ENCODE data around the gene SPRYD3. TPM values are rescaled to one million over a fixed set of nuclear protein-coding genes. Genes with fewer than 3 reads are reported as not detected.
A peak's percentile ranks its signal among the peaks of the same experiment; 100 is the strongest.

SPRYD3 gene
- total RNA-seq, 1 donor from 2014 or later = 20.6 TPM

DNA sequence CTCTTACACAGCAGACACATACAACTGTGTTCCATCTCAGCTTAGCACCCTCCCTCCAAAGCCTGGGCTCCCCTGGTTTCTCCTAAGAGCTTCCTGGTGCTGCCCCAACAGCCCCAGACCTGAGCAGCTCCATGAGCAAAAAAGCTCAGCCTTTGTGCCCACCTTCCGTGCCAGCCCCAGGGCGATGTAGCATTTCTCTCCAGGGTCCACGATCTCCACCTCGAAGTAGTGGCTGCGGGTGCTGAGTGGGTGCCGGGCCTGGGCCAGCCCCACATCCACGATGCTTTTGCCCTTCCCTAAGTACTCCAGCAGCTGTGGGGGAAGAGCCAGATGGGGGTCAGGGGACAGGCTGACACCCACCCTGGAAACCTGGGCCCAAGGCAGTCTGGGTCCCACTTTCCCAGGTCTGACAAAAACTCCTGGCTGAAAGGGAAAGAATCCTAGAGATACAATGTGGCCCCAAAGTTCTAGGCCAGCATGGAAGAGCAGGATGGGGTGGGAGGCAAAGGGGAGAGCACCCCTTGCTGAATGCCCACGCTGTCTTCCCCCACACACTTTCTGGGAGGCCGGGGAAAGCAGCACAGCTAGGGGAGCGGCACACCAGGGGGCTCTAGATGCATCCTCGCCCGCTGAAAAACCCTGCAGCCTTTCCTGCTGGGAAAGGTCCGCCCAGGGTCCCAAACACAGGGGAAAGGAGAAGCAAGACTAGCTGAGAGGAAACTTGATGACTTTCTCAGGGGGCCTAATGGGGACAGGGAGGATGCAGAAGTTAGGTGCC is 11.0 kb downstream of the SPRYD3 start:
- H3K36me3 Mint-ChIP-seq = peaks cover 11% of the 10 kb centered on the region
- no peak for TF ChIP-seq CTCF (IDR thresholded peaks at IDR 0.05; ENCODE audit: unreplicated experiment)
- no peak for DNase-seq (ENCODE audit: low spot score in 2 of 2, unreplicated experiment in 2 of 2)
- no peaks in the 10 kb centered on the region for H3K27me3 Mint-ChIP-seq (ENCODE audit: low read depth)
- H3K9me3 Mint-ChIP-seq = no peaks in the 10 kb centered on the region
- peaks cover 63% of the 10 kb centered on the region for H3K4me1 Mint-ChIP-seq
- H3K4me3 Mint-ChIP-seq = no peak overlapping the region
- peak overlapping the region; percentile 93 for H3K27ac Mint-ChIP-seq

DNA sequence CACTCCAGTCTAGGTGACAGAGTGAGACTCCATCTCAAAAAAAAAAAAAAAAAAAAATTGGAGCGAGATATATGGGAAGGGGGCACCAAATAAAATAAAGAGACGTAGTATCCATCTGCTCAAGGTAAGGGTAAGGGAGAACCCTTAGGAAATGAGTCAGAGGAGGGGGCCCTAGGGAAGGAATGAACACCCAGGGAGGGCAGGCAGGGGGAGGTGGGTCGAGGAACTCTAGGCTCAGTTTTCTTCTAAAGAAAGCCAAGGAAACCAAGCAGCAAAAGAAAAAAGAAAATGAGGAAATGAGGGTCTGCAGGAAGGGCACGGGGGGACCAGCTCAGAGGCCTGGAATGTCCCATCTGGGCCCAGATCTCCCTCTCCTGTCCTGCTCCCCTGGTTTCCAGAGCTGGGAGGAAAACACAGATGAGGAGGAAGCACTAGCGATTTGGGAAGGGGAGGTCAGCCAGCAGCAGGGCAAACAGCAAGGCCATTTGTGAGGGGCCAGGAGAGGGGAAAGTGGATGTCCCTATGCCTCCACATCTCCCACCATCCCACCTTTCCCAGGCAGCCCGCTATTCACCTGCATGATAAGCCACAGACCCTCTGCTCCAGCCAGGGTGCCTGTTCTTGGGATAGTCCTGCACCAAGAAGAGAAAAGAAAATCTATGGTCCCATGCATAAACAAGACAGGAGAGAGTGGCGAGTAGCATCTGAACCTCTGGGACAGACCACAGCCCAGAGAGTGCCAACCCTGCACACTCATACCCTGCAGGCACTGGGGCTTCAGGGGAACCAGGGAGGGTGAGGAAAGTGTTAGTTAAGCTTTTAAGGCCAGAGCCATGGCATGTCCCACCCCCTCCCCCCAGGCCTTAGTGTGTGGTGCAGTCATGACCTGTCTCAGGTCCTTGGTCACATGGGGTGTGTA is 11.9 kb downstream of the SPRYD3 start:
- no peak for DNase-seq (ENCODE audit: low spot score in 2 of 2, unreplicated experiment in 2 of 2)
- Mint-ChIP-seq H3K4me3 (no peak overlapping the region), H3K9me3 (no peaks in the 10 kb centered on the region), H3K27me3 (ENCODE audit: low read depth) (no peaks in the 10 kb centered on the region), H3K4me1 (peaks cover 57% of the 10 kb centered on the region), H3K36me3 (peaks cover 11% of the 10 kb centered on the region), H3K27ac (peak overlapping the region; percentile 56)
- TF ChIP-seq CTCF (IDR thresholded peaks at IDR 0.05; ENCODE audit: unreplicated experiment) = no peak

GRCh38 chr12:53065975-53066931 is 12.9 kb downstream of the SPRYD3 start:
- Mint-ChIP-seq H3K4me1 (peaks cover 51% of the 10 kb centered on the region), H3K36me3 (peaks cover 11% of the 10 kb centered on the region), H3K27me3 (ENCODE audit: low read depth) (no peaks in the 10 kb centered on the region), H3K4me3 (no peak overlapping the region), H3K9me3 (no peaks in the 10 kb centered on the region), H3K27ac (peak overlapping the region; percentile 88)
- peak; percentile 97 for TF ChIP-seq CTCF (IDR thresholded peaks at IDR 0.05; ENCODE audit: unreplicated experiment)
- peak; percentile 71 to 84 for DNase-seq (ENCODE audit: low spot score in 2 of 2, unreplicated experiment in 2 of 2)

DNA sequence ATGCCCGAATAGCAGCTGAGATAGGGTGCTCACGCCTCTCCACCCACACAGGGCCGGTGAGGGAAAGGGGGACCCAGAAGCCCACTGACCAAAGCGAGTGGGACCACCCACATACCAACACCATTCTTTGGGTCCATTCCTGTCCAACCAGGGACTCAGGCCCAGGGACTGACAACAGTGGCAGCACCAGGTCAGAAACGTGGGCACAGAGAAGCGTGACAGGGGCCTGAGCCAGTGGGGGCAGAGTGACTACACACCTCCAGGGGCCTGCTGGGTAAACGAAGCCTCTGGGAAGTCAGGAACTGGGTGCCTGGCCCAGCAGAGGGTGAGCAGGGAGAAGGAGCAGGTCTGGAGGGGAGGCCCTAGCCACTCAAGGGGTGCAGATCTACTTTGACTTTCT is 13.7 kb downstream of the SPRYD3 start:
- no peak for TF ChIP-seq CTCF (IDR thresholded peaks at IDR 0.05; ENCODE audit: unreplicated experiment)
- no peak for DNase-seq (ENCODE audit: low spot score in 2 of 2, unreplicated experiment in 2 of 2)
- Mint-ChIP-seq H3K27ac (no peak overlapping the region), H3K9me3 (no peaks in the 10 kb centered on the region), H3K36me3 (peaks cover 11% of the 10 kb centered on the region), H3K27me3 (ENCODE audit: low read depth) (no peaks in the 10 kb centered on the region), H3K4me1 (peaks cover 43% of the 10 kb centered on the region), H3K4me3 (no peak overlapping the region)

Data from mesothelial cell of epicardium (in vitro differentiated cells).